ENCODE measurements around the gene ATG3. TPM values are rescaled to one million over a fixed set of nuclear protein-coding genes. Genes with fewer than 3 reads are reported as not detected.

Gene ATG3
- total RNA-seq, 1 donor from 2014 or later = 46.3 TPM

DNA sequence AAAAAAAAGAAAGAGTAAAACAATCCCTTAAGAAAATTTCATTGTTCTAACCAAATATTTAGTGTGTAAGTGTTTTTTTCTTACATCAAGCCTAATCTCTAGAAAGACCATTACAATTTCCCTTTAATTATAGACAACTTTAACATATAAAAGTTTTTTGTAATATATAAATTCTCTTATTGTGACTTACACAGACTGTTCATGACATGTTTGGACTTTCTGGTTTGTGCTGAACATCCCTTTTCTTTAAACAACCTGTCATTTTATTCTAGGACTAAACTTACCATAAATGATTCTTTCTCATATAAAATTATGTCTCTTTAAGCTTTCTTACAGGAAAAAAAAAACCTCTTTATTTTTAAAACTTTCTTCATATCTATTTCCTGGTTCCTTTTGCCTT lies 49.4 kb downstream of the ATG3 start:
- TF ChIP-seq, protein P1, sequence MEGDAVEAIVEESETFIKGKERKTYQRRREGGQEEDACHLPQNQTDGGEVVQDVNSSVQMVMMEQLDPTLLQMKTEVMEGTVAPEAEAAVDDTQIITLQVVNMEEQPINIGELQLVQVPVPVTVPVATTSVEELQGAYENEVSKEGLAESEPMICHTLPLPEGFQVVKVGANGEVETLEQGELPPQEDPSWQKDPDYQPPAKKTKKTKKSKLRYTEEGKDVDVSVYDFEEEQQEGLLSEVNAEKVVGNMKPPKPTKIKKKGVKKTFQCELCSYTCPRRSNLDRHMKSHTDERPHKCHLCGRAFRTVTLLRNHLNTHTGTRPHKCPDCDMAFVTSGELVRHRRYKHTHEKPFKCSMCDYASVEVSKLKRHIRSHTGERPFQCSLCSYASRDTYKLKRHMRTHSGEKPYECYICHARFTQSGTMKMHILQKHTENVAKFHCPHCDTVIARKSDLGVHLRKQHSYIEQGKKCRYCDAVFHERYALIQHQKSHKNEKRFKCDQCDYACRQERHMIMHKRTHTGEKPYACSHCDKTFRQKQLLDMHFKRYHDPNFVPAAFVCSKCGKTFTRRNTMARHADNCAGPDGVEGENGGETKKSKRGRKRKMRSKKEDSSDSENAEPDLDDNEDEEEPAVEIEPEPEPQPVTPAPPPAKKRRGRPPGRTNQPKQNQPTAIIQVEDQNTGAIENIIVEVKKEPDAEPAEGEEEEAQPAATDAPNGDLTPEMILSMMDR (IDR thresholded peaks at IDR 0.05) = no peak
- no peak for DNase-seq (ENCODE audit: extremely low spot score, unreplicated experiment)

DNA sequence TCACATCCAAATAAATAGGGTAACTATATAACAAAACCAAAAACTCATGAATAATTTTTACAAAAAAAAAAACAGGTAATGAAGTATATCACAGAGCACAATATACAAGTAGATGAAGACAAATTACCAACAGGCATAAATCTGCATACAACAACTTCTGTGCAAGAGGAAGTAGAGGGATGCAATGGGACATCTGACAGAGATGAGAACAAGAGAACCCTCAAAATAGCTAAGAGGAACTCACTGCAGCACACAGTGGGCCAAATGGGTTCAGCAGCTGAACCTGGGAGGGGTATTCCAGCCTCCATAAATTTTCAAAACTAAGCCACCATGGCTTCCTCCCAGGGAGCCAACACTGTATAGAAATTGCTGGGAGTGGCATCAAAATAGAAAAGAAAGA lies 52.9 kb downstream of the ATG3 start:
- peaks cover 17% of the 10 kb centered on the region for H3K27me3 Mint-ChIP-seq (ENCODE audit: unreplicated experiment)
- TF ChIP-seq, protein P1 (IDR thresholded peaks at IDR 0.05) = no peak
- DNase-seq (ENCODE audit: extremely low spot score, unreplicated experiment) = no peak
- H3K4me1 Mint-ChIP-seq (ENCODE audit: unreplicated experiment) = no peaks in the 10 kb centered on the region
- peaks cover 2% of the 10 kb centered on the region for H3K36me3 Mint-ChIP-seq (ENCODE audit: unreplicated experiment)
- H3K27ac Mint-ChIP-seq (ENCODE audit: unreplicated experiment) = no peak overlapping the region
- peaks cover 7% of the 10 kb centered on the region for H3K9me3 Mint-ChIP-seq (ENCODE audit: unreplicated experiment)
- no peak overlapping the region for H3K4me3 Mint-ChIP-seq (ENCODE audit: unreplicated experiment)

More for the DNA sequence above, 49.4 kb downstream of the ATG3 start:
- peaks cover 9% of the 10 kb centered on the region for H3K27me3 Mint-ChIP-seq (ENCODE audit: unreplicated experiment)
- no peaks in the 10 kb centered on the region for H3K4me1 Mint-ChIP-seq (ENCODE audit: unreplicated experiment)
- no peak overlapping the region for H3K27ac Mint-ChIP-seq (ENCODE audit: unreplicated experiment)
- peaks cover 2% of the 10 kb centered on the region for H3K36me3 Mint-ChIP-seq (ENCODE audit: unreplicated experiment)
- peaks cover 7% of the 10 kb centered on the region for H3K9me3 Mint-ChIP-seq (ENCODE audit: unreplicated experiment)
- H3K4me3 Mint-ChIP-seq (ENCODE audit: unreplicated experiment) = no peak overlapping the region

DNA sequence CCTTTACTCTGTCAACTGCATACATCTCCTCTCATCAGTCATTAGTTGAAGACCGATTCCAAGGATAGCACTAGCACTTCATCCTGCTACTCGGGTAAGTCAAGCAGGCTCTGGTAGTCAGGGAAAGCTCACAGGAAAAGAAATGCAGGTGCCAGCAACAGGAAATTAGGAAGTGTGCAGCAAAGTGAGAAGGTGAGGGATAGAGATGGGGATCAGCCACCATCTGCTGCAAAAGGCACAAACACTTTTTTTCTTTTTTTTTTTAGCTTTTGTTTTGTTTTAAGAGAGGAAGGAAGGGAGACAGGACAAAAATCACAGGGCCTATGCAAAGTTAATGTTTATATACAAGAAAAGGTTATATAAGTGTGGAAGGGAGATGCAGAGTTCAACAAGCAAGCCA lies 53.5 kb downstream of the ATG3 start:
- Mint-ChIP-seq H3K27ac (ENCODE audit: unreplicated experiment) (no peak overlapping the region), H3K4me3 (ENCODE audit: unreplicated experiment) (no peak overlapping the region), H3K9me3 (ENCODE audit: unreplicated experiment) (peaks cover 7% of the 10 kb centered on the region), H3K4me1 (ENCODE audit: unreplicated experiment) (no peaks in the 10 kb centered on the region), H3K27me3 (ENCODE audit: unreplicated experiment) (peaks cover 21% of the 10 kb centered on the region), H3K36me3 (ENCODE audit: unreplicated experiment) (peaks cover 2% of the 10 kb centered on the region)
- no peak for DNase-seq (ENCODE audit: extremely low spot score, unreplicated experiment)
- TF ChIP-seq, protein P1 (IDR thresholded peaks at IDR 0.05) = no peak

DNA sequence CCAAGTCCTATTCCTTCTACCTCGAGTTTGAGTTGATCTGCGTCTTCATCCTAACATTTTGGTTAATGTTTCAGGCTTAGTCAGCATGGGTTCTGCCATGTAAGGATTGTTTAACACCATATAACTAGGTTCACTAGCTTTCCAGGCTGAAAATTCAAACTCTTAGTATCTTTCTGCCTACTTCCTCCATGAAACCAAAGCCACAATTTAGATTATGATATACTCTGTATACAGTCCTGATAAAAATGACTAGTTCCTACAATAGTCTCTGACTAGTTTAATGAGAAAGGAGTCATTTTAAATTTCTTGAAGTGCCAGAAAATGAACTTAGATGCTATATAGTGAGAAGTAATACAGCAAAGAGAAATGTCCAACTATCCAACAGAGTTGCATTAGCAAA lies 55.9 kb downstream of the ATG3 start:
- Mint-ChIP-seq H3K27ac (ENCODE audit: unreplicated experiment) (no peak overlapping the region), H3K27me3 (ENCODE audit: unreplicated experiment) (peaks cover 23% of the 10 kb centered on the region), H3K4me1 (ENCODE audit: unreplicated experiment) (no peaks in the 10 kb centered on the region), H3K4me3 (ENCODE audit: unreplicated experiment) (no peak overlapping the region), H3K9me3 (ENCODE audit: unreplicated experiment) (no peaks in the 10 kb centered on the region), H3K36me3 (ENCODE audit: unreplicated experiment) (no peaks in the 10 kb centered on the region)
- TF ChIP-seq, protein P1 (IDR thresholded peaks at IDR 0.05) = no peak
- no peak for DNase-seq (ENCODE audit: extremely low spot score, unreplicated experiment)

DNA sequence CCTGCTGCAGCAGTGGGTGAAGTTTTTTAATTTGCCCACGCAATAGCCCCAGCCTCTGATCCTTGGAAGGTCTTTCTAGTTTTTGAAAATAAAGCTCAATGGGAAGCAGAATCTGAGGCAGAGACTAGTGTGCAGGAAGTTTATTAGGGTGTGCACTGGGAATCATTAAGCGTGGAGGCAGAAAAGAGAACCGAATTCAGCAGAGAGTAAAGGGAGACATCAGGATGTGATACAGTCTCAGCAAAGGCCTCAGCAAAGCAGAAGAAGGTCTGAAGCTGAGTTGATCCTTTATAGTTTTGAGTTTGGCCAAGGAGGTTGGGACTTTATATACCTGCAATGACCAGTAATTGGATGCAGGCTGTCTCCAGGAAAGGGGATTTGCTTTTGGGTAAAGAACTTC lies 57.6 kb downstream of the ATG3 start:
- DNase-seq (ENCODE audit: extremely low spot score, unreplicated experiment) = no peak
- Mint-ChIP-seq H3K27me3 (ENCODE audit: unreplicated experiment) (peaks cover 31% of the 10 kb centered on the region), H3K27ac (ENCODE audit: unreplicated experiment) (no peak overlapping the region), H3K36me3 (ENCODE audit: unreplicated experiment) (no peaks in the 10 kb centered on the region), H3K4me1 (ENCODE audit: unreplicated experiment) (no peaks in the 10 kb centered on the region), H3K4me3 (ENCODE audit: unreplicated experiment) (no peak overlapping the region), H3K9me3 (ENCODE audit: unreplicated experiment) (no peaks in the 10 kb centered on the region)
- TF ChIP-seq, protein P1 (IDR thresholded peaks at IDR 0.05) = no peak
